Progenitor cell of endocrine pancreas (in vitro differentiated cells): ENCODE measurements around the gene POC1B. TPM values are rescaled to one million over a fixed set of nuclear protein-coding genes. Genes with fewer than 3 reads are reported as not detected.

ENCODE experiments used
- DNase-seq: peaks from one replicate; pipeline ENCODE4 v3.0.0; 2021; ENCODE audit warnings: low spot score; ENCODE audit not compliant: unreplicated experiment
- H3K27ac Mint-ChIP-seq: 2 replicates; pipeline ENCODE4 v1.8.0; 2021; ENCODE audit warnings: mild to moderate bottlenecking, moderate library complexity, mixed read lengths
- H3K27me3 Mint-ChIP-seq: 2 replicates; pipeline ENCODE4 v1.8.0; 2021; ENCODE audit warnings: mixed read lengths
- H3K36me3 Mint-ChIP-seq: 2 replicates; pipeline ENCODE4 v1.8.0; 2022; ENCODE audit warnings: mixed read lengths; ENCODE audit not compliant: insufficient read depth
- H3K4me1 Mint-ChIP-seq: 2 replicates; pipeline ENCODE4 v1.8.0; 2021; ENCODE audit warnings: low read depth, mixed read lengths
- H3K4me3 Mint-ChIP-seq: 2 replicates; pipeline ENCODE4 v1.8.0; 2021; ENCODE audit warnings: low read depth, mild to moderate bottlenecking, moderate library complexity, mixed read lengths
- H3K9me3 Mint-ChIP-seq: 2 replicates; pipeline ENCODE4 v1.8.0; 2021; ENCODE audit warnings: low read depth, mixed read lengths
- CTCF ChIP-seq: fragments of 200-600 bp; sonication (generic); IDR thresholded peaks from one replicate; pipeline ENCODE4 v1.5.0; 2021; ENCODE audit warnings: antibody characterized with exemption, mild to moderate bottlenecking; ENCODE audit not compliant: unreplicated experiment
- total RNA-seq: library from RNA; stranded (reverse); gene quantifications from 2 replicates; pipeline ENCODE4 v1.2.1, GENCODE V29; 2021

The POC1B gene
- total RNA-seq, 1 donor from 2014 or later: 34.4 TPM

GRCh38 chr12:89432396-89432795, 93.5 kb downstream of the POC1B start:
- Mint-ChIP-seq H3K27me3 (no peaks in the 10 kb centered on the region), H3K9me3 (peaks cover 4% of the 10 kb centered on the region)
- no peak for DNase-seq

DNA sequence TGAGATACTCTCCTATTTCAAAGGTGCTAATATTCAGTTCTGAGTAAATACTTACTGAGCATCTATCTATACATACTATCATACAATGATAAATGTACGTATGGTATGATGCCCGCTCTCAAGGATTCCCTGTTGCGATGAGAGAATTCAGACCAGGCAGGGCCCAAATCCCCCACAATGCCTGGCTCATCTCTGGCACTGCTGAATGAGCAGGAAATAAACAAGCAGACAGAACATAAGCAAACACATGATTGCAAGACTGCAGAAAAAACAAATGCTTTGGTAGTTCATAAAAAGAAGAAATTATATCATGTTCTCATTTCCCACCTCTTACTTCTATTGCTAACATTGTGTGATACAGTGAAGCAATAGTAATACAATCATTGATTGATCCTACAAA, 96.3 kb downstream of the POC1B start:
- Mint-ChIP-seq H3K9me3 (no peaks in the 10 kb centered on the region), H3K27me3 (no peaks in the 10 kb centered on the region), H3K4me1 (peaks cover 3% of the 10 kb centered on the region), H3K27ac (no peak overlapping the region), H3K36me3 (peaks cover 25% of the 10 kb centered on the region), H3K4me3 (no peak overlapping the region)
- TF ChIP-seq CTCF: no peak
- no peak for DNase-seq

More at GRCh38 chr12:89432396-89432795, 93.5 kb downstream of the POC1B start:
- Mint-ChIP-seq H3K4me1 (peaks cover 3% of the 10 kb centered on the region), H3K27ac (no peak overlapping the region), H3K36me3 (peaks cover 25% of the 10 kb centered on the region), H3K4me3 (no peak overlapping the region)
- no peak for TF ChIP-seq CTCF

DNA sequence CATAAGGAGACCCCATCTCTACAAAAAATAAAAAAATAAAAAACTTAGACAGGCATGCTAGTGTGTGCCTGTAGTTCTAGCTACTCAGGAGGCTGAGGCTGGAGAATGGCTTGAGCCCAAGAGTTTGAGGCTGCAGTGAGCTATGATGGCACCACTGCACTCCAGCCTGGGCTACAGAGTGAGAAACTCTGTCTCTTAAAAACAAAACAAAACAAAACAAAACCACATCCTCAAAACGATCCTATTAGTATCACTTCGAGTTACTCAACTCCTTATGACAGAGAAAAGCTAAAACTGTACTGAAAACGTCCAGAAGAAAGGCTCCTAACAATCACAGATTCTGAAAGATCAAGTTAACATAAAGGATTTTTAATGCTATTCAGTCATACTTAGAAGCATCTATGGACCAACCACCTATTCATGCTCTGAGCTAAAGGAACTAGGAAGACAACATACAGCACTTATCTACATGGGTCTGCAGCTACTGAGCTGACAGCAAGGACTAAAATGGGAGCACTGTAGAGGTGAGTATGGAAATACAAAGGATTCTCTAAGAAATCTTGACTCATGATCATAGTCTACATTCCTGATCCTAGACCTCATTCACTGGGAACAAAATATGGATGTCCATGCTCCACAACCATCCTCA, 98.2 kb downstream of the POC1B start:
- H3K27me3 Mint-ChIP-seq: no peaks in the 10 kb centered on the region
- H3K9me3 Mint-ChIP-seq: no peaks in the 10 kb centered on the region
- peaks cover 3% of the 10 kb centered on the region for H3K4me1 Mint-ChIP-seq
- no peak overlapping the region for H3K27ac Mint-ChIP-seq
- H3K36me3 Mint-ChIP-seq: peaks cover 24% of the 10 kb centered on the region
- no peak for DNase-seq
- no peak for TF ChIP-seq CTCF
- no peak overlapping the region for H3K4me3 Mint-ChIP-seq

DNA sequence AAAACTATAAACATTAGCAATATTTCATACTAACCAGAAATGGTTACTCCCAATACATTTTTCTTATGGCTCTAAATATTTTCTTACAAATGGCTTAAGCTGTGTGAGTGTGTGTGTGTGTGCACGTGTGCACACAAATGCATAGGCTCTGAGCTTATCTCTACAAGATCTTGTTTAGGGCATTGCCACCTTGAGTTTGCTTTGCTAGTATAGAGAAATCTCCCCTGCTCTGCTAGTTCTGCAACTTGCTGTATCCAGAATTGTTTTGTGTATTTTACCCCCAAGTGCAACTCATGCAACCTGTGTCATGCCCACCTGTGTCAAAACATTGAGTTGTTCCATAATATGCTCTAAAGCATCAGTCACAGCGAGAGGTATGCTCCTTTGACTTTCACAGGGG, 101.0 kb downstream of the POC1B start:
- no peak overlapping the region for H3K4me3 Mint-ChIP-seq
- H3K9me3 Mint-ChIP-seq: no peaks in the 10 kb centered on the region

GRCh38 chr12:89424389-89424788, 101.5 kb downstream of the POC1B start:
- TF ChIP-seq CTCF: no peak
- Mint-ChIP-seq H3K36me3 (peaks cover 16% of the 10 kb centered on the region), H3K9me3 (no peaks in the 10 kb centered on the region)

More for the DNA sequence above, 101.0 kb downstream of the POC1B start:
- H3K36me3 Mint-ChIP-seq: peaks cover 20% of the 10 kb centered on the region
- no peak for TF ChIP-seq CTCF
- H3K4me1 Mint-ChIP-seq: peaks cover 1% of the 10 kb centered on the region
- H3K27me3 Mint-ChIP-seq: no peaks in the 10 kb centered on the region
- H3K27ac Mint-ChIP-seq: no peak overlapping the region
- DNase-seq: no peak

More at GRCh38 chr12:89424389-89424788, 101.5 kb downstream of the POC1B start:
- Mint-ChIP-seq H3K27me3 (no peaks in the 10 kb centered on the region), H3K27ac (no peak overlapping the region), H3K4me1 (no peaks in the 10 kb centered on the region), H3K4me3 (no peak overlapping the region)
- no peak for DNase-seq
